Dendritic cell treated with granulocyte-macrophage colony-stimulating factor and Interleukin-4, amounts not matched to agents 40 ng/mL and 50 ng/mL, for 4 days (primary cell): ENCODE measurements around the gene IFNG.

Experiments used
- H3K27ac Mint-ChIP-seq: one replicate; pipeline ENCODE4 v1.8.0; 2022; ENCODE audit warnings: mild to moderate bottlenecking, mixed read lengths
- H3K27me3 Mint-ChIP-seq: one replicate; pipeline ENCODE4 v1.8.0; 2022; ENCODE audit warnings: mild to moderate bottlenecking, mixed read lengths
- H3K36me3 Mint-ChIP-seq: one replicate; pipeline ENCODE4 v1.8.0; 2022; ENCODE audit warnings: low read depth, mixed read lengths
- H3K4me1 Mint-ChIP-seq: one replicate; pipeline ENCODE4 v1.8.0; 2022; ENCODE audit warnings: low read depth, mixed read lengths
- H3K4me3 Mint-ChIP-seq: one replicate; pipeline ENCODE4 v1.8.0; 2022; ENCODE audit warnings: mild to moderate bottlenecking, moderate library complexity, mixed read lengths
- H3K9me3 Mint-ChIP-seq: one replicate; pipeline ENCODE4 v1.8.0; 2022; ENCODE audit warnings: mixed read lengths
- intact Hi-C: fragments of 100-400 bp; cut with micrococcal nuclease; formaldehyde crosslinking; loops from one replicate; pipeline ENCODE4 v1.15.0; 2022

The IFNG gene

DNA sequence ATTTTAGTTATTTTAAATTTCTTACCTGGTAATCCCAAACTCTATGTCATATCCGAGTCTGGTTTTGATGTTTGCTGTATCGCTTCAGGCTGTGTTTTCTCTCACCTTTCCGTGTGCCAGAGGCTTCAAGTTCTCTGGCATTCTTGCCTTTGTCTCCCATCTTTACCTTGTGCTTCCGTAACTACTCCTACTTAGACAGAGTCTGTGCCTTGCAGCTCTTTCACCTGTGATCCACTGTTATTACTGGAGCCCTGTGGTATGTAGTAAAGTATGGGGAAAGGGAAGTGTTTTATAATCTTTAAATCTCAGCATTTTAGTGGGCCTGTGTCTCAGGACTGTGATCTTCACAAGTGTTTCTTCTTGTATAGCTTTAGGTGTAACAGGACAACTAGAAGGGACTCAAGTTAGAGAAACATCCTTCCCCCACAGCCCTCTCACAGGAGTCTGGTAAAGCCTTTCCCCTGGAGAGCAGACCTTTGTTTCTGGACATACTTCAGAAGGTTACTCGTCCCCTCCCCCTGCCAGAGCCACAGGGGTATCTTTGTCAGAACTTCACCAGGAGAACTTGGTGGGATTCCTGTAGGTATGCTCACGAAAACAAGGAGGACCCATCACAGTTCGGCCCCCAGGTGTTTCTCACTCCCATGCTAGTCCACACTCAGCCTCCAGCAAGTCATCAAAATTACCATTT lies 11.1 kb downstream of the IFNG start:
- Mint-ChIP-seq H3K4me3 (no peak overlapping the region), H3K4me1 (no peaks in the 10 kb centered on the region), H3K36me3 (no peaks in the 10 kb centered on the region), H3K27ac (no peak overlapping the region), H3K9me3 (no peaks in the 10 kb centered on the region), H3K27me3 (peaks cover 1% of the 10 kb centered on the region)
- intact Hi-C loops = no loop called here

DNA sequence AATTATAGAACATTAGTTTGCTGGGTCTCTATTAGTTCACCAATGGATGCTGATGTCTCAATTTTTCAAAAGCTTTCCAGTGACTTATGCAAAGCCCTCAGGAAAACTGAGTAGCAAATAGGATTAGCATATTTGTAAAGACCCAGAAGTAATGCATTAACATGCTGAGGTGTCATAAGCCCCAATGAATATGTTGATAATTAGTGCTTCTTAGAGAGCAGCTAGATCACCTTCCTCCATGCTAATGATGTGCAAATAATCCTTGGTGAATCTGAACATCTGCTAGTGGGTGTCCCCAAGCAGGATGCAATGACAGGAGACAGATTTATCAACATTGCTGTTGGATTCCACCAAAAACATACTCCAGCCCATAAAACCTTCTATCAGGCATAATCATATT lies 19.0 kb downstream of the IFNG start:
- intact Hi-C loops = no loop called here
- H3K4me1 Mint-ChIP-seq = no peaks in the 10 kb centered on the region
- no peak overlapping the region for H3K27ac Mint-ChIP-seq

DNA sequence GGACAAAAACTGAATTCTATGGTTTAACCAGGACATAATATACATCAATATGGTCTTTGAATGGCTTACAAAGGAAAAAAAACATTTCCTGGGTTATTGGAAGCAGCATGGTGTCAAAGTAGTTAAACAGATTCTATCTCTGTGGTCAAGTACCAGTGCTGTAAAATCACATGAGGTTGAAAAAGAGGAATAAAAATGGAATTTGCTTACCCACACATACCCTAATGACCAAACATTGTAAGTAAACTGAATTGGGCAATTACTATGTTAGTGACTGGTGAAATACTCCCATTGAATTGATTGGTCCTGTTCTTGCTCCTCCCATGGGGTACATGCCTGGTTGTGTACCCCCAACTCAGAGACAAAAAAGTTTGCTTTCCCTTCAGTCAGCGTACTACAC lies 19.6 kb downstream of the IFNG start:
- Mint-ChIP-seq H3K4me3 (no peak overlapping the region), H3K4me1 (no peaks in the 10 kb centered on the region), H3K27ac (no peak overlapping the region)

More for the DNA sequence above, 19.0 kb downstream of the IFNG start:
- H3K27me3 Mint-ChIP-seq = no peaks in the 10 kb centered on the region
- H3K9me3 Mint-ChIP-seq = no peaks in the 10 kb centered on the region
- H3K36me3 Mint-ChIP-seq = no peaks in the 10 kb centered on the region
- no peak overlapping the region for H3K4me3 Mint-ChIP-seq

GRCh38 chr12:68139001-68139400 lies 20.5 kb downstream of the IFNG start:
- Mint-ChIP-seq H3K36me3 (no peaks in the 10 kb centered on the region), H3K4me3 (no peak overlapping the region), H3K9me3 (peaks cover 4% of the 10 kb centered on the region), H3K4me1 (no peaks in the 10 kb centered on the region), H3K27me3 (no peaks in the 10 kb centered on the region), H3K27ac (no peak overlapping the region)
- intact Hi-C loops = no loop called here

More for the DNA sequence above, 19.6 kb downstream of the IFNG start:
- intact Hi-C loops = no loop called here
- Mint-ChIP-seq H3K9me3 (no peaks in the 10 kb centered on the region), H3K36me3 (no peaks in the 10 kb centered on the region), H3K27me3 (no peaks in the 10 kb centered on the region)

GRCh38 chr12:68138480-68138879 lies 21.1 kb downstream of the IFNG start:
- H3K9me3 Mint-ChIP-seq = peaks cover 9% of the 10 kb centered on the region
- intact Hi-C loops = no loop called here
- H3K4me3 Mint-ChIP-seq = no peak overlapping the region

DNA sequence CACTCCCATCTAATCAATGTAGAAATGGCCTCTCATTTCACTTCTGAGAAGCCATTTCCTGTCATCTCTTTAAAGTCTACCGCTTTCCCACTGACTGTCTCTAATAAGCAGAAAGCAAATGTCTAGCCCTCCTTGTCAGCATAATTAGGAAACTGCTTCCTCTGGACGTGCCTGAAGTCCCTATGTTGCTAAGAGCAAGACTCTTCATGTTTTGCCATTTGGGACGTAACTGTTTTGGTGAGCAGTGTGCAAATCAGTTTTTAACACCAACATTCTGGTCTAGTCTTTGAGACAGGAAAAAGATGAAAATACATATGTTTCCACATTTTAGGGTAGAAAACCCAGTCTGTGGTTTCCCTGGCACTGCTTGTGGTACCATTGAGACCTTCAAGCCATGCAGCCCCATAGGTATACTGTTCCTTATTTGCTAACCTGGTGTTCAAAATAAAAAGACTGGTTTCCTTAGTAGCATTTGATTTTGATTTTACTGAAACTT lies 22.2 kb downstream of the IFNG start:
- H3K4me3 Mint-ChIP-seq = no peak overlapping the region
- intact Hi-C loops = no loop called here

More at GRCh38 chr12:68138480-68138879, 21.1 kb downstream of the IFNG start:
- no peak overlapping the region for H3K27ac Mint-ChIP-seq
- H3K27me3 Mint-ChIP-seq = peaks cover 1% of the 10 kb centered on the region
- no peaks in the 10 kb centered on the region for H3K36me3 Mint-ChIP-seq
- no peaks in the 10 kb centered on the region for H3K4me1 Mint-ChIP-seq

GRCh38 chr12:68135520-68135919 lies 24.0 kb downstream of the IFNG start:
- Mint-ChIP-seq H3K27me3 (peaks cover 1% of the 10 kb centered on the region), H3K9me3 (peaks cover 31% of the 10 kb centered on the region), H3K4me3 (no peak overlapping the region), H3K4me1 (no peaks in the 10 kb centered on the region), H3K27ac (no peak overlapping the region), H3K36me3 (no peaks in the 10 kb centered on the region)
- intact Hi-C loops = no loop called here

More for the DNA sequence above, 22.2 kb downstream of the IFNG start:
- H3K4me1 Mint-ChIP-seq = no peaks in the 10 kb centered on the region
- no peaks in the 10 kb centered on the region for H3K36me3 Mint-ChIP-seq
- H3K9me3 Mint-ChIP-seq = peaks cover 13% of the 10 kb centered on the region
- no peak overlapping the region for H3K27ac Mint-ChIP-seq
- peaks cover 1% of the 10 kb centered on the region for H3K27me3 Mint-ChIP-seq

- no peak overlapping the region for H3K4me3 Mint-ChIP-seq
- peaks cover 1% of the 10 kb centered on the region for H3K27me3 Mint-ChIP-seq
- H3K4me1 Mint-ChIP-seq = no peaks in the 10 kb centered on the region
- H3K27ac Mint-ChIP-seq = no peak overlapping the region
- H3K9me3 Mint-ChIP-seq = peaks cover 61% of the 10 kb centered on the region
- no peaks in the 10 kb centered on the region for H3K36me3 Mint-ChIP-seq
- intact Hi-C loops = no loop called here
Observed at GRCh38 chr12:68131867-68132414, 27.6 kb downstream of the IFNG start.

- no peaks in the 10 kb centered on the region for H3K36me3 Mint-ChIP-seq
- intact Hi-C loops = no loop called here
- H3K9me3 Mint-ChIP-seq = peaks cover 61% of the 10 kb centered on the region
- no peaks in the 10 kb centered on the region for H3K4me1 Mint-ChIP-seq
- H3K27ac Mint-ChIP-seq = no peak overlapping the region
- H3K4me3 Mint-ChIP-seq = no peak overlapping the region
- H3K27me3 Mint-ChIP-seq = peaks cover 1% of the 10 kb centered on the region
Observed at GRCh38 chr12:68129979-68130378, 29.6 kb downstream of the IFNG start.

- Mint-ChIP-seq H3K4me1 (no peaks in the 10 kb centered on the region), H3K4me3 (no peak overlapping the region), H3K9me3 (no peaks in the 10 kb centered on the region), H3K27me3 (no peaks in the 10 kb centered on the region), H3K36me3 (no peaks in the 10 kb centered on the region), H3K27ac (no peak overlapping the region)
- intact Hi-C loops = no loop called here
Observed at GRCh38 chr12:68122236-68122920, 37.2 kb downstream of the IFNG start.

GRCh38 chr12:68121143-68121542 lies 38.4 kb downstream of the IFNG start:
- Mint-ChIP-seq H3K36me3 (no peaks in the 10 kb centered on the region), H3K4me1 (no peaks in the 10 kb centered on the region), H3K27me3 (no peaks in the 10 kb centered on the region), H3K4me3 (no peak overlapping the region), H3K9me3 (no peaks in the 10 kb centered on the region), H3K27ac (no peak overlapping the region)
- intact Hi-C loops = no loop called here

DNA sequence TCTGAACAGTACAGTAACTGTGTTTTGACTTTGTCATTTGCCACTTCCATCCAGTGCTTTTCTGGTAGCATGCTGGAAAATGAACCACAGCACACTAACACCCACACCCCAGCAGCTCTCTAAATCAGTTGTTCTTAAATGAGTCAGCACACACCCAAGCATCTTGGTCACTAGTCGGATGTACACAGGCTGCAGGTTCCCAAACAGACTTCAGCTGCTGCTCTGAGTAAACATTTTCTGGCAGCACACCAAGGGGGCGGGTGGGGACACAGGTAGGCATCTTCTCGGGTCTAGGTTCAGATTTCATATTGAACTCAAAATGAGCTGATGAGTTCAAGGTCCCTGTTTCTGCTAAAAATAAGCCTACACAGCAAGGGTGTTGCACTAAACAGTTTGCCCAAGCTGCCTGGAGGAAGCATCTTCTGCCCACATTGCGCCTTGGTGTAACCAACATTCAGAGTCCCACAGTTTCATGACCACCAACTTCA lies 39.8 kb downstream of the IFNG start:
- H3K4me3 Mint-ChIP-seq = no peak overlapping the region
- H3K9me3 Mint-ChIP-seq = no peaks in the 10 kb centered on the region
- intact Hi-C loops = no loop called here
- no peak overlapping the region for H3K27ac Mint-ChIP-seq
- no peaks in the 10 kb centered on the region for H3K36me3 Mint-ChIP-seq
- no peaks in the 10 kb centered on the region for H3K27me3 Mint-ChIP-seq
- H3K4me1 Mint-ChIP-seq = no peaks in the 10 kb centered on the region

GRCh38 chr12:68119250-68119649 lies 40.3 kb downstream of the IFNG start:
- H3K36me3 Mint-ChIP-seq = no peaks in the 10 kb centered on the region
- no peak overlapping the region for H3K27ac Mint-ChIP-seq
- no peaks in the 10 kb centered on the region for H3K9me3 Mint-ChIP-seq
- H3K4me3 Mint-ChIP-seq = no peak overlapping the region
- H3K27me3 Mint-ChIP-seq = no peaks in the 10 kb centered on the region
- H3K4me1 Mint-ChIP-seq = no peaks in the 10 kb centered on the region
- intact Hi-C loops = no loop called here

GRCh38 chr12:68118096-68118755 lies 41.3 kb downstream of the IFNG start:
- H3K9me3 Mint-ChIP-seq = no peaks in the 10 kb centered on the region
- no peak overlapping the region for H3K4me3 Mint-ChIP-seq
- no peaks in the 10 kb centered on the region for H3K4me1 Mint-ChIP-seq
- intact Hi-C loops = no loop called here
- no peaks in the 10 kb centered on the region for H3K36me3 Mint-ChIP-seq
- no peaks in the 10 kb centered on the region for H3K27me3 Mint-ChIP-seq
- H3K27ac Mint-ChIP-seq = no peak overlapping the region
